GM18505 (cell line): ENCODE results near the gene YWHAE.
"Not testable (repeated sequence)": the region's sequence is repeated elsewhere in the genome, so short reads cannot be mapped to it uniquely, and the experiment has no call there.

Source experiments
- ATAC-seq: cut with Tn5 transposase; IDR thresholded peaks from one replicate; pipeline ENCODE4 v1.9.1; 2021; ENCODE audit not compliant: unreplicated experiment
- POLR2A ChIP-seq: IDR thresholded peaks from 4 replicates; pipeline ENCODE4 v1.6.1; 2011; ENCODE audit warnings: borderline replicate concordance; ENCODE audit not compliant: insufficient read depth, insufficient read length; ENCODE audit errors: extremely low read depth

YWHAE gene

DNA sequence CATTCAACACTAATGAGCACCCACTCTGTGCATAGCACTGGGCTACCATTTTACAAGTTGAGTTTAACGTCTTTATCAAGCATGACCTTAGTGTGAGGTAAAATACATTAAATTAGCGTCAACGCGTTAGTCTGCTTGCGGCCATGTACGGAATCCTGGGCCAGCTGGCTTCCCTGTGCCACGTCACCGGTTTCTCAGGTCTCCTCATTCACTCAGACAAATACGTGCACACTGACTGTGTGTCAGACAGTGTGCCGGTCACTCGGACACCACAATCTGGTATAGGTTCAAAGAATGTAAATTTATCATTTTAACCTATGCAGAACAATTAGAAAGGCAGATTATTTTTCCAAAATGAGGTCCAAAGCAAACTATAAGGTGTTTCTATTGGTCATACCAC, 21.4 kb upstream of the YWHAE start:
- no peak for ATAC-seq
- no peak for TF ChIP-seq POLR2A

DNA sequence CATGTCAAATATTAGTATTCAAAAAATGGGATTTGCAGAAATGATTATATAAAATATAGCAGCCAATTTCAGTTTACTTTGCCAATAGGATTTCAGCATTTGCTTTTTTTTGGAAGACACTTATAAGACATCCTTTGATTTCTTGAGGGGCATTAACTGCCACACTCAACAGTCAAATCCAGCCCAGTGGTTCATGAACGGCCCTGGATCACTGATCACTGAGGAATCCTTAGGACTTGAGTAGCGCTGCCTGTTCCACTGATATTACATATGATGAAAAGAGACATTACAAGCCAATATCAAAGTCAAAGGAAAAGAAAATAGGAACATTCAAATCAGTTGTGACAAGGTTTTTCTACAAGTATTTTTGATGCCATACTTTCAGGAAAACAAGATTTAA, 21.0 kb upstream of the YWHAE start:
- ATAC-seq, result no peak
- TF ChIP-seq POLR2A, result no peak

DNA sequence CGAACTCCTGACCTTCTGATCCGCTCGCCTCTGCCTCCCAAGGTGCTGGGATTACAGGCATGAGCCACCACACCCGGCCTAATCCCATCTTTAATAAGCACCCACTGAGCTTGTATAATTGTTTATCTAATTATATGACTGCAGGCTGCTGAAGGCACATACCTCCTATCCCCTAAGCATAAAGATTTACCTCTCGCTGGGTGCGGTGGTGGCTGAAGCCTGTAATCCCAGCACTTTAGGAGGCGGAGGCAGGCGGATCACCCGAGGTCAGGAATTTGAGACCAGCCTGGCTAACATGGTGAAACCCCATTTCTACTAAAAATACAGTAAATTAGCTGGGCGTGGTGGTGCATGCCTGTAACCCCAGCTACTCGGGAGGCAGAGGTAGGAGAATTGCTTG, 20.1 kb upstream of the YWHAE start:
- TF ChIP-seq POLR2A, result no peak

DNA sequence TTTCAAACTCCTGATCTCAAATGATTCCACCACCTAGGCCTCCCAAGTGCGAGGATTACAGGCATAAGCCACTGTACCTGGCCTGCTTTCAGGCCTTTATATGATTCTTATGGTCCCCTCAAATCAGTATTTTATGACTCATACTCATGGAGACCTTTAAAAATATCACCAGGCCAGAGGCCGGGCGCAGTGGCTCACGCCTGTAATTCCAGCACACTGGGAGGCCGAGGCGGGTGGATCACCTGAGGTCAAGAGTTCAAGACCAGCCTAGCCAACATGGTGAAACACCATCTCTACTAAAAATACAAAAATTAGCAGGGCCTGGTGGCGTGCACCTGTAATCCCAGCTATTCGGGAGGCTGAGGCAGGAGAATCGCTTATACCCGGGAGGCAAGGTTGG, 18.5 kb upstream of the YWHAE start:
- ATAC-seq, result not testable (repeated sequence)

More for the DNA sequence above, 20.1 kb upstream of the YWHAE start:
- no peak for ATAC-seq

DNA sequence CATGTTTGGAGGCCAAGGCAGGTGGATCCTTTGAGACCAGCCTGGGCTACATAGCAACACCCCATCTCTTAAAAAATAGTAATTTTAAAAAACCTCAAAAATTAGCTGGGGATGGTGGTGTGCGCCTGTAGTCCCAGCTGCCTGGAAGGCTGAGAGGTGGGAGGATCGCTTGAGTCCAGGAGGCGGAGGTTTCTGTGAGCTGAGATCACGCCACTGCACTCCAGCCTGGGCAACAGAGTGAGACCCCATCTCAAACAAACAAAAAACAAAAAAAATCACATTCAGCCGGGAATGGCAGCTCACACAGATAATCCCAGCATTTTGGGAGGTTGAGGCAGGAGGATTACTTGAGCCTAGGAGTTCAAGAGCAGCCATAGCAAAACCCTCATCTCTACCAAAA, 16.4 kb upstream of the YWHAE start:
- no peak for TF ChIP-seq POLR2A
- ATAC-seq, result no peak

DNA sequence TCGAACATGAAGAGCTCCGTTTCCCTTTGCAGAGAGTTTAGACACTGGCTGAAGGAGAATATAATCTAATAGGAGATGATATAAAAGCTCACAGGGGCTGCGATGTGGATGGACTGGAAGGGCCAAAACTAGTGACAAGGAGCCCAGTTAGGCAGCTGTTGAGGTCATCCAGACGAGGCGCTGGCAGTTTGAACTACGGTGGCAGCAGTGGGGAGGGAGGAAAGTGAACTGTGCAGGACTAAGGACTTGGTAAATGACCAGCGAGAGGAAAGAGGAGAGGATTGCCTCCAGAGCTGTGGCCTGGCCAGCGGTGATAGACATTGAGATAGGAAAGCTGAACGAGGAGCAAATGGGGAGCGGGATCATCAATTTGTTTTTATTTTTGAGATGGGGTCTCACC, 14.6 kb upstream of the YWHAE start:
- no peak for ATAC-seq
- TF ChIP-seq POLR2A, result no peak

DNA sequence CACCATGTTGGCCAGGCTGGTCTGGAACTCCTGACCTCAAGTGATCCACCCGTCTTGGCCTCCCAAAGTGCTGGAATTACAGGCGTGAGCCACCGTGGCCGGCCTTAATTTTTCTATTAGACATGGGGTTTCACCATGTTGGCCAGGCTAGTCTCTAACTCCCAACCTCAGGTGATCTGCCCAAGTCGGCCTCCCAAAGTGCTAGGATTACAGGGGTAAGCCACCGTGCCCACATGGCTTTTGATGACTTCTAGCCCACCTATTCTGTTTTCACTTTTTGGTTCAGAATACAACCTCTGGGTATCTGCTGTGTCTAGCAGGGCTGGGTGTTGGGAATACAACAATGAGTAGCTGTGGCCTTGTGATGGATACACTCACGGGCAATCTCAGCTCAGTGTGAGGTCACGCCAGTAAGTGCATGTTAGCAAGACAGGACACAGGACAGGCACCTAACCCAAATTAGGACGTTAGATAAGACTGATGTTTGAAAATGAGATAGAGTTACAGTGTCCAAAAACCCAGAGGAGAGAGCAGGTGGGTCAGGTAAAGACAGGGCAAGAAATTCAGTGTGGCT, 14.1 kb upstream of the YWHAE start:
- no peak for TF ChIP-seq POLR2A
- ATAC-seq, result no peak

DNA sequence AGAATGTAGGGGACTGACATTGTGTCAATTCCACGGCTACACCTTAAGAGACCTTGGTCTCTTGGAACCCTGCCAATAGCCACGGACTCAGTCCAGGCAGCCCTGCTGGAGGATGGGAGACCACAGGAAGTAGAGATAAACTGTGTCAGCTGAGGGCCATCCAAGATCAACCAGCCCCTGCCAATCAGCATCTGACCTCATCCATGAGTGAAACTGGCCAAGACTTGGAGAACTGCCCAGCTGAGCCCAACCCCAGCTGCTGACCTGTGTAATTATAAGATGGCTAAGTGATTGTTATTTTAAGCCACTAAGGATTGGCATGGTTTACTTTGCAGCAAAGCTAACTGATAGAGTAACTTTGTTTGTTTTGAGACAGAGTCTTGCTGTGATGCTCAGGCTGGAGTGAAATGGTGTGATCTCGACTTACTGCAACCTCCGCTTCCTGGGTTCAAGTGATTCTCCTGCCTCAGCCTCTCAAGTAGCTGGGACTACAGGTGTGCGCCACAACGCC, 13.3 kb upstream of the YWHAE start:
- no peak for TF ChIP-seq POLR2A
- no peak for ATAC-seq

DNA sequence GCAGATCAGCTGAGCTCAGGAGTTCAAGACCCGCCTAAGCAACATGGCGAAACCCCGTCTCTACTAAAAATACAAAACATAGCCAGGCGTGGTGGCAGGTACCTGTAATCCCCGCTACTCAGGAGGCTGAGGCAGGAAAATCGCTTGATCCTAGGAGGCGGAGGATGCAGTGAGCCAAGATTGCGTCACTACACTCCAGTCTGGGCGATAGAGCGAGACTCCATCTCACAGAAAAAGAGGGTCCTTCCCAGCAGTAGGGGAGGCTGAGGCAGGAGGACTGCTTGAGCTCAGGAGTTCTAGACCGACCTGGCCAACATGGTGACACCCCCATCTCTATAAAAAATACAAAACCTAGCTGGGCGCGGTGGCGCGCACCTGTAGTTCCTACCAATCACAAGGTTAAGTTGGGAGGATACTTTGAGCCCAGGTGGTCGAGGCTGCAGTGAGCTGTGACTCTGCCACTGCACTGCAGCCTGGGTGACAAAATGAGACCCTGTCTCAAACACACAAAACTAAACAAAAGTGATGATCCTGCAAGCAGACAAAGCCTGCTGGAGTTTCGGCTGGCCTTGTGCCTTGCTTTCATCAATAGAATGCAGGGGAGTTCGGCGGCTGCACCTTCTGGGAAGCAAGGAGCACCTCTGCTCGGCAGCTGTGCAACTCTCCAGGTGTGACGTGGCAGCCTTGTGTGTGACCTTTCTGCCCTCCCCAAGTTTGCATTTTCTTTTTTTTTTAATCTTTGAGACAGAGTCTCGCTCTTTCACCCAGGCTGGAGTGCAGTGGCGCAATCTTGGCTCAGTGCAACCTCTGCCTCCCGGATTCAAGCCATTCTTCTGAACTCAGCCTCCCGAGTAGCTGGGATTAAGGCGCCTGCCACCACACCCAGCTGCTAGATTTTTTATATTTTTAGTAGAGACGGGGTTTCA, 12.4 kb upstream of the YWHAE start:
- no peak for ATAC-seq
- TF ChIP-seq POLR2A, result no peak

DNA sequence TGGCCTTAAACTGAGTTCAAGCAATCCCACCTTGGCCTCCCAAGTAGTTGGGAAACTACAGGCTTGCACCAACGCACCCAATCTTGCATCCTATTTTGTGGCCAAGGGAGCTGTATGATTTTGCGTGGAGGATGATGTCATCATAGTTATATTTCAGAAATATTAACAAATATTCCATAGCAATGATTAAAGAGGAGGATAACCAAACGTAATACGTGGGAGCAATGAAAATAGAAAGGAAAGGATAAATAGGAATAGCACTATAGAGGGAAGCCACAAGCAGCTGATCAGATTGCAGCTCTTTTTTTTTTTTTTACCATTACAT, 2.2 kb upstream of the YWHAE start:
- no peak for TF ChIP-seq POLR2A

DNA sequence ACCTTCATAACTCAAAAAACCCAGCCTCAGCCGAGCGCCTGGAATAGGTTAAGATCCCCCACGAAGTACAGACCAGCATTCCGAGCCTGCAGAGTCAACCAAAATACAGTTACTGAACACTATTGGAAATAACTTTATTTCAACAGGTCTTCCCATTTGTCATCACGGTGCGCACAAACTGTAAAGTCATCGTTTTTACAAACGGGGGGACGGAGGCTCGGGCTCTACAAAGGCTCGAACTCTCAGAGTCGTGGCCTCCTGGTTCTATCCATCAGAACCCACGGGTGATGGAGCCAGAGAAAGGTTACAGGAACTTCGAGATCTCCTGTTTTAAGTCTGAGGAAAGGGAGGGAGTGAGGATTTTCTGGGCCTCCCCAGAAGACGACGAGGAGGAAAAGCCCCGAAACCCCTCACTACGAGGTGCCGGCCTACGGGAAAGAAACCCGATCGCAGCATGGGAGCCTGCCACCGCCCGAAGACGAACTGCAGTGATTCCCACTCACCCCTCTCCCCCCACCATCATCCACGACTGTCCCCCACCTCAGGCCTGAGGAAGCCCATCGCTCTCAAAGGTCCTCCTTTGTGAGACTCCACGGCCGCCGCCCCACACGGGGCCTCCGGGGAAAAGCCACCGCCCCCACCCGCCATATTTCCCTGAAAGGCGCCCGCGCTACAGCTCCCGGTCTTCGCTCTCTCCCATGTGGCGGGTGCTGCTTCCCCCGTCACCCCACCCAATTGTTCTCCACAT, 917 bp downstream of the YWHAE start:
- no peak for ATAC-seq
- TF ChIP-seq POLR2A, result no peak

More for the DNA sequence above, 2.2 kb upstream of the YWHAE start:
- ATAC-seq, result no peak

DNA sequence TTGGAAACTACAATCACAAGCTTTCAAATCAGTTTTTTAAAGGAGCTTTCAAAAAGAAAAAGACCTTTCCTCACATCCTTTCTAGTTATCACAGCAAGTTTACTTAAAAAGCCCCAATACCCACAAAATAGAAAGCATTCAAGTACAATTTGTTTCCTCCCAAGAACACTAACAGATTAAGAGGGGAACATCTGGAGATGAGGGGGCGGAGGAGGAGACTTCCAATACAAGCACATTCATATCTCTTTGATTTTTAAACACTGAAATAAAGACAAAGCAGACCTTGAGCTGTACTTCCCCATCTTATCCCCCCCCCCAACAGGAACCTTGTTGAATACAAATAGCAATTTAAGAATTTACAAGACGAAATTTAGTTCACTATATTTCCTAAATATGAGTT, 2.0 kb downstream of the YWHAE start:
- TF ChIP-seq POLR2A, result no peak
- no peak for ATAC-seq

DNA sequence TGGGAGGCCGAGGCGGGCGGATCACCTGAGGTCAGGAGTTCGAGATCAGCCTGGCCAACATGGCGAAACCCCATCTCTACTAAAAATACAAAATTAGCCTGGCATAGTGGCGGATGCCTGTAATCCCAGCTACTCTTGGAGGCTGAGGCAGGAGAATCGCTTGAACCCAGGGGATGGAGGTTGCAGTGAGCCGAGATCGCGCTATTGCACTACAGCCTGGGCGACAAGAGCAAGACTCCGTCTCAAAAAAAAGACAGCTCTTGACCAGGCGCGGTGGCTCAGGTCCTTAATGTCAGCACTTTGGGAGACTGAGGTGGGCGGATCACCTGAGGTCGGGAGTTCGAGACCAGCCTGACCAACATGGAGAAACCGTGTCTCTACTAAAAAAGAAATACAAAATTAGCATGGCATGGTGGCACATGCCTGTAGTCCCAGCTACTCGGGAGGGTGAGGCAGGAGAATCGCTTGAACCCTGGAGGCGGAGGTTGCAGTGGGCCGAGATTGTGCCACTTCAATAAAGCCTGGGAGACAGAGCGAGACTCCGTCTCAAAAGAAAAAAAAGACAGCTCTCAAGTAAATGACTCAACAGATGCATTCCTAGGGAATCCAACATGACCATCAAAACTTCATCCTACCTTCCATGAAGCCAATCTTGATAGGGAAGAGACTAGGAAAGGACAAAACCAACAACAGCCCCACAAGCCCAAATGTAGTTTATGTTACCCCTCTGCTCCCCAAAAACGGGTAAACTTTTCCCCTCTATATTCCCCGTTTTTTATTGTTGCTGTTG, 4.0 kb downstream of the YWHAE start:
- ATAC-seq, result not testable (repeated sequence)
